Testis (tissue), 3 donors: ENCODE results near the gene FAM222B. TPM values are rescaled to one million over a fixed set of nuclear protein-coding genes. Genes with fewer than 3 reads are reported as not detected.

ENCODE experiments used
- DNase-seq: peaks from one replicate; pipeline ENCODE4 v3.0.0-alpha.2; 2019
- H3K27ac ChIP-seq, 2 donors: fragments of 200-600 bp; sonication (generic); one replicate each; pipeline ENCODE4 v1.5.1; 2019
- H3K27me3 ChIP-seq: fragments of 200-600 bp; sonication (generic); one replicate; pipeline ENCODE4 v1.5.1; 2019
- H3K36me3 ChIP-seq: fragments of 200-600 bp; sonication (generic); one replicate; pipeline ENCODE4 v1.5.1; 2017; ENCODE audit warnings: low read depth; ENCODE audit errors: missing control alignments
- H3K4me1 ChIP-seq: fragments of 200-600 bp; sonication (generic); one replicate; pipeline ENCODE4 v1.5.1; 2019
- H3K4me3 ChIP-seq, 2 donors: fragments of 200-600 bp; sonication (generic); one replicate each; pipeline ENCODE4 v1.5.1; 2017 to 2019
- H3K9me3 ChIP-seq: fragments of 200-600 bp; sonication (generic); one replicate; pipeline ENCODE4 v1.5.1; 2017
- CTCF ChIP-seq, 3 experiments: fragments of 450-650 bp in 2 of 3; fragments of 200-600 bp in 1 of 3; sonication (generic) in 1 of 3; IDR thresholded peaks; one replicate each; pipeline ENCODE4 v1.5.1; 2016 to 2019; ENCODE audit warnings: antibody characterized with exemption in 3 of 3, mild to moderate bottlenecking in 2 of 3, moderate library complexity in 1 of 3
- POLR2A ChIP-seq: fragments of 450-650 bp; IDR thresholded peaks from one replicate; pipeline ENCODE4 v1.6.1; 2017; ENCODE audit warnings: antibody characterized with exemption, mild to moderate bottlenecking, moderate library complexity
- WGBS, 2 donors: methylation state at CpG; one replicate each; pipeline ENCODE4 v1.1.5; 2018; 5-methylcytosine and 5-hydroxymethylcytosine counted together
- intact Hi-C: fragments of 100-400 bp; cut with DNase I; formaldehyde crosslinking; loops from one replicate; pipeline ENCODE4 v1.15.1; 2023; ENCODE audit warnings: low total_unique reads
- polyA plus RNA-seq: library from polyadenylated mRNA; stranded (reverse); fragments of 350-450 nt; fragmentation: Illumina TruSeq; extraction: RNeasy Lipid Tissue Mini Kit (QIAGEN cat#74804); gene quantifications from one replicate; pipeline ENCODE4 v1.2.3, GENCODE V29; 2014; ENCODE audit warnings: low read depth, low replicate concordance; ENCODE audit not compliant: insufficient read depth
- total RNA-seq, 2 donors: library from RNA; depleted of rRNA; stranded (reverse); fragments of >200 nt; gene quantifications; one replicate each; pipeline ENCODE4 v1.2.3, GENCODE V29; 2016

The FAM222B gene
- total and polyA plus RNA-seq, 3 donors from 2014 or later = 69.6 to 84.5 (median 74.5) TPM

GRCh38 chr17:28819582-28819981, 23.0 kb downstream of the FAM222B start:
- H3K27me3 ChIP-seq = no peaks in the 10 kb centered on the region
- no peak for TF ChIP-seq POLR2A
- TF ChIP-seq CTCF (IDR thresholded peaks at IDR 0.05) = no peak
- intact Hi-C loops = no loop called here
- H3K4me1 ChIP-seq = no peaks in the 10 kb centered on the region
- H3K9me3 ChIP-seq = no peaks in the 10 kb centered on the region
- 48 to 68% methylated on average over 1 of the region's 1 CpG for WGBS, 2 donors
- H3K36me3 ChIP-seq = no peaks in the 10 kb centered on the region
- DNase-seq = no peak
- no peak overlapping the region for H3K27ac ChIP-seq
- H3K4me3 ChIP-seq = no peak overlapping the region

GRCh38 chr17:28818819-28819221, 23.8 kb downstream of the FAM222B start:
- 46 to 61% methylated on average over 3 of the region's 3 CpGs for WGBS, 2 donors
- intact Hi-C loops = no loop called here
- no peak for DNase-seq

GRCh38 chr17:28816540-28816939, 26.1 kb downstream of the FAM222B start:
- DNase-seq = no peak
- Histone ChIP-seq H3K36me3 (no peaks in the 10 kb centered on the region), H3K4me3 (no peak overlapping the region), H3K4me1 (peaks cover 2% of the 10 kb centered on the region), H3K9me3 (no peaks in the 10 kb centered on the region), H3K27ac (no peak overlapping the region), H3K27me3 (no peaks in the 10 kb centered on the region)
- intact Hi-C loops = no loop called here
- 74 to 79% methylated on average over 4 of the region's 4 CpGs for WGBS, 2 donors
- TF ChIP-seq POLR2A (no peak), CTCF (IDR thresholded peaks at IDR 0.05) (no peak)

More at GRCh38 chr17:28818819-28819221, 23.8 kb downstream of the FAM222B start:
- no peaks in the 10 kb centered on the region for H3K27me3 ChIP-seq
- no peak overlapping the region for H3K4me3 ChIP-seq
- TF ChIP-seq POLR2A (no peak), CTCF (IDR thresholded peaks at IDR 0.05) (no peak)
- H3K9me3 ChIP-seq = no peaks in the 10 kb centered on the region
- H3K36me3 ChIP-seq = no peaks in the 10 kb centered on the region
- H3K4me1 ChIP-seq = no peaks in the 10 kb centered on the region
- H3K27ac ChIP-seq = no peak overlapping the region

- intact Hi-C loops = no loop called here
- DNase-seq = no peak
- 0 to 2% methylated on average over 8 to 9 of the region's 10 CpGs for WGBS, 2 donors
- Histone ChIP-seq H3K4me1 (peaks cover 23% of the 10 kb centered on the region), H3K27me3 (no peaks in the 10 kb centered on the region), H3K27ac (peak overlapping the region; percentile 86 to 90), H3K4me3 (peak overlapping the region; percentile 73 to 86), H3K9me3 (no peaks in the 10 kb centered on the region), H3K36me3 (no peaks in the 10 kb centered on the region)
- TF ChIP-seq CTCF (IDR thresholded peaks at IDR 0.05) (no peak), POLR2A (no peak)
Measured at GRCh38 chr17:28812748-28813377, 29.7 kb downstream of the FAM222B start.
